ENCODE measurements around the gene CDKN1B.

Gene CDKN1B

GRCh38 chr12:12686472-12686871 is 30.7 kb upstream of the CDKN1B start:
- DNase-seq (ENCODE audit: low read depth in 1 of 2, low spot score in 1 of 2) = no peak
- TF ChIP-seq JUND (IDR thresholded peaks at IDR 0.05; ENCODE audit: low read depth) = no peak
- in situ Hi-C loops (cut with HindIII; ENCODE audit: low pct_unique_long_range_greater_than_20kb, low sequenced_read_pairs) = no loop called here

GRCh38 chr12:12686925-12687324 is 30.2 kb upstream of the CDKN1B start:
- in situ Hi-C loops (cut with HindIII; ENCODE audit: low pct_unique_long_range_greater_than_20kb, low sequenced_read_pairs) = no loop called here
- TF ChIP-seq JUND (IDR thresholded peaks at IDR 0.05; ENCODE audit: low read depth) = no peak
- no peak for DNase-seq (ENCODE audit: low read depth in 1 of 2, low spot score in 1 of 2)

DNA sequence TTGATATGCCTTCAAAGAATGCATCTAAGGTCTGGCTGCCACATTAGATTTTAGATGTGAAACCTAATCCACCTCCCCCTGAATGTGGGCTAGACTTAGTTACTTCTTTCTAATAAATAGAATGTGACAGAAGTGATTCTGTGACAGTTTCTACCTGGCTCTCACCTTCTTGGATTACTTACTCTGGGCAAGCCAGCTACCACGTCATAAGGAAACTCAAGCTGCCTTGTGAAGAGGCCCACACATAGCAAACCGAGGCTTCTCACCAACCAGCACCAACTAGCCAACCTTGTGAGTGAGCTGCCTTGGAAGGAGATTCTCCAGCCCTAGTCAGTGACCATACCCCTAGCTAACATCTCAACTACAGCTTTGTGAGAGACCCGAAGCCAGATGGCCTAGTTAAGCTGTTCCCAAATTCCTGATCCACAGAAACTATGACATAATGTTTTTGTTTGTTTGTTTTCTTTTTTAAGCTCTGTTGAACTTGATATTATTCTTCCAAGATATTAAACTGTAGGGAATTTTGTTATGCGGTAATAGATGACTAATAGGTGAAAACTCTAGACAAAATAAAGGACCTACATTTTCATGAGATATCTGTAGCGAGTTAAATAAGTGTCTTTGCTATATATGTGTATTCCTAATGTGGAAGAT is 27.4 kb upstream of the CDKN1B start:
- DNase-seq (ENCODE audit: low read depth in 1 of 2, low spot score in 1 of 2) = no peak
- no peak for TF ChIP-seq JUND (IDR thresholded peaks at IDR 0.05; ENCODE audit: low read depth)
- in situ Hi-C loops (cut with HindIII; ENCODE audit: low pct_unique_long_range_greater_than_20kb, low sequenced_read_pairs) = no loop called here

DNA sequence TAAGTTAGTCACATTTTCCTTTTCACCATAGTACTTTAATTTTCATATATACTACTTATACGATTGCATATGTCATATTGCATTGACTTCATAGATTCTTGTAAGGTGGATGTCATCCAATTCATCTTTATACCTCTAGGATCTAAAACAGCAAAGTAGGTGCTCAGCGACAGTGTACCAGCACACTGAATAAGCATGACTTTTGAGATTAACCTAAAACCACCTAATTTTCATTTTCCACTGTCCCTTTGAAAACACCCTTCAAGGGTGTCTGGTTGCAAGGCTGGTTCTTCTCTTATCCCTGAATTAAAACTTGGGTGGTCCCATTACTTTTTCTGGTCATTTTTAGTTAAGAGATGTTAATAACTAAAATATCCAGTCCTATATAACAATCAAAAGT is 25.6 kb upstream of the CDKN1B start:
- no peak for TF ChIP-seq JUND (IDR thresholded peaks at IDR 0.05; ENCODE audit: low read depth)
- in situ Hi-C loops (cut with HindIII; ENCODE audit: low pct_unique_long_range_greater_than_20kb, low sequenced_read_pairs) = no loop called here
- DNase-seq (ENCODE audit: low read depth in 1 of 2, low spot score in 1 of 2) = no peak

GRCh38 chr12:12693111-12693671 is 24.0 kb upstream of the CDKN1B start:
- DNase-seq (ENCODE audit: low read depth in 1 of 2, low spot score in 1 of 2) = no peak
- TF ChIP-seq JUND (IDR thresholded peaks at IDR 0.05; ENCODE audit: low read depth) = no peak
- in situ Hi-C loops (cut with HindIII; ENCODE audit: low pct_unique_long_range_greater_than_20kb, low sequenced_read_pairs) = no loop called here

DNA sequence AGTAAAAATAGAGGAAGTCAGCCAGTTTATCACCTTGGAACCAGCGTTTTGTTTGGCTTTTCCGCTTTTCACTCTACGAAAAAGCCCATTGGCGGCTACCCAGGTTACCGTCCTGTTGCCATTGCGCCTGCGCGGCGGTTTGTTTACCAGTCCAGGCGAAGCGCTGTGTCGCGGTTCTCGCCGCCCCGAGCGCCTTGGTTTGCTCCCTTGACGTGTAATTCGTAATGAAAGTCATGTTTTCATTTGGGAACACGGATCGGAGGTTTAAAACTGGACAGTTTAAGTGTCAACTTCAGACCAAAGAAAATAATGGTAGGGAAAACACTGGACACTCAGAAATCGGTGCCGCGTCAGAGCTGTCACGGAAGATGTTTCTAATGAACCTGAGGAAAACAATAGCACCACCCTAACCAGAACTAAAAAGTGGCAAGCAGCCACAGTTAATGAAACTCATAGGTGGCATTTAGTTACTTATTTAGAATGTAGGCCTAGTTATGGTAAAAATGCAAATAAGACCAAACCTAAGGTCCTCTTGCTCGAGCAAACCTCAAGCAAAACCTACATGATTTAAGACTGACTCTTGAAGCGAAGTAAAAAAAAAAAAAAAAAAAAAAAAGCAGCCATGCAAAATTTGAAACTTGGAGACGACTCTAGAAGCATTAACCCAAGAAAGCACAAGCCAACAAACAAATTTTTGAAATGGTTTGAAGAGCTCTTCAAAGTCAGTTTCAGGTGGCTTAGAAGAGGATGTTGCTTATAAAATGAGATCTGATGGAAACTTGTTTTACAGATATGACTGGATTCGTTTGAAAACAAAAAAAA is 20.4 kb upstream of the CDKN1B start:
- in situ Hi-C loops (cut with HindIII; ENCODE audit: low pct_unique_long_range_greater_than_20kb, low sequenced_read_pairs) = no loop called here
- TF ChIP-seq JUND (IDR thresholded peaks at IDR 0.05; ENCODE audit: low read depth) = no peak
- peak in 1 of 2 experiments; percentile 77 for DNase-seq (ENCODE audit: low read depth in 1 of 2, low spot score in 1 of 2)

- TF ChIP-seq JUND (IDR thresholded peaks at IDR 0.05; ENCODE audit: low read depth) = no peak
- in situ Hi-C loops (cut with HindIII; ENCODE audit: low pct_unique_long_range_greater_than_20kb, low sequenced_read_pairs) = no loop called here
- DNase-seq (ENCODE audit: low read depth in 1 of 2, low spot score in 1 of 2) = no peak
Observed at GRCh38 chr12:12699345-12699744, 17.8 kb upstream of the CDKN1B start.

DNA sequence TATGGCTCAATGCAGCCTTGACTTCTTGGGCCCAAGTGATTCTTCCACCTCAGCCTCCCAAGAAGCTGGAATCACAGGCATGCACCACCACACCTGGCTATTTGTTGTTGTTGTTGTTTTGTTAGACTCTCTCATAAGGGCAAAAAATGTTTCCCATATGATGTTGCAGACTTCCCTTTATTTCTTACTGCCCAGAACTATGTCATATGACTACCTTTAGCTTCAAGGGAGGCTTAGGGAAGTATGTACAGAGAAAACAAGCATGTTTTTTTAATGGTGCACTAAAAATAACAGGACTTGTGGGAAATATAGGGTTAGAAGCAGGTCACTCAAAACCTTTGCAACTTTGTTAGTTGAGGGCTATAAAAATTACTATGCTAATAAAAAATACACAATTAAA is 16.9 kb upstream of the CDKN1B start:
- no peak for DNase-seq (ENCODE audit: low read depth in 1 of 2, low spot score in 1 of 2)
- in situ Hi-C loops (cut with HindIII; ENCODE audit: low pct_unique_long_range_greater_than_20kb, low sequenced_read_pairs) = no loop called here
- no peak for TF ChIP-seq JUND (IDR thresholded peaks at IDR 0.05; ENCODE audit: low read depth)

DNA sequence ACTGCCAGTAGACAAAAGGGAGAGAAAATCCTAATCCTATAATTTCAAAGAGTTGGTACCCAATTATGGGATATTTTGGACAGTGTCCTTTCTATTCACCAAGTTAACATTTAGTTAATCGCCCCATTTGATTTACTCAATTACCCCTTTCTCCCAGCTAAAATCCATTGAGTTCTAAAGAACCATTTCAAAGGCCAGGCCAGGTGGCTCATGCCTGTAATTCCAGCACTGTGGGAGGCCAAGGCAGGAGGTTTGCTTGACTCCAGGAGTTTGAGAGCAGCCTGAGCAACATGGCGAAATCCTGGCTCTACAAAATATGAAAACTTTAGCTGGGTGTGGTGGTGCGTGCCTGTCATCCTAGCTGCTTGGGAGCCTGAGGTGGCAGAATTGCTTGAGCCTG is 15.7 kb upstream of the CDKN1B start:
- in situ Hi-C loops (cut with HindIII; ENCODE audit: low pct_unique_long_range_greater_than_20kb, low sequenced_read_pairs) = no loop called here
- no peak for DNase-seq (ENCODE audit: low read depth in 1 of 2, low spot score in 1 of 2)
- TF ChIP-seq JUND (IDR thresholded peaks at IDR 0.05; ENCODE audit: low read depth) = no peak

GRCh38 chr12:12704593-12705230 is 12.5 kb upstream of the CDKN1B start:
- in situ Hi-C loops (cut with HindIII; ENCODE audit: low pct_unique_long_range_greater_than_20kb, low sequenced_read_pairs) = no loop called here
- peak in 1 of 2 experiments; percentile 83 for DNase-seq (ENCODE audit: low read depth in 1 of 2, low spot score in 1 of 2)
- no peak for TF ChIP-seq JUND (IDR thresholded peaks at IDR 0.05; ENCODE audit: low read depth)

DNA sequence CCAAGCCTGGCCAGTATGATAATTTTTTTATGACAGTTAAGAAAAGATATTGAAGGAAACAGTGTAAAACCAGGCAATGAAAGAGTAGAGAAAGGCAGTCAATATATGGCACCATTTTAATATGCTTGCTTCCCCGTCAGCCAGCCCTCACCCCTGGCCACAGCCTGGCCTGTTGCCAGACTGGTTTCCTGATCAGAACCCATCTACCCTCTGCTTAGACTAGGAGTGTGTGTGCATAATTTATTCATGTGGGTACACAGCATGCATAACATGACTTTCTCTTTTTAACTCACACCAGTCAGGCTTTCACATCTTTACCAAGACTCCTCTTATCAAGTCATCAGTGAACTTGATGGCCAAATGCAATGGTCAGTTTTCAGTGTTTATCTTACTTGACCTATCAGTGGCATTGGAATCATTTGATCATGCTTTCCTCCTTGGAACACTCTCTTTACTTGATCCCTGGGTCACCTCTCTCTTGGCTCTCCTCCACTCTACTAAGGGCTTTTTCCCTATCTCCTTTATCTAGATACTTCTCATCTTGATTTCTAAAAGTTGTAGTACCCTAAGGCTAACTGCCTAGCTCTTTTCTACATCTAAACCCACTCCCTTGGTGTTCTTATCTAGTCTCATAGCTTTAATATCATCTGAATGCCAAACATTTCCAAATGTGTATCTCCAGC is 11.2 kb upstream of the CDKN1B start:
- no peak for DNase-seq (ENCODE audit: low read depth in 1 of 2, low spot score in 1 of 2)
- in situ Hi-C loops (cut with HindIII; ENCODE audit: low pct_unique_long_range_greater_than_20kb, low sequenced_read_pairs) = no loop called here

DNA sequence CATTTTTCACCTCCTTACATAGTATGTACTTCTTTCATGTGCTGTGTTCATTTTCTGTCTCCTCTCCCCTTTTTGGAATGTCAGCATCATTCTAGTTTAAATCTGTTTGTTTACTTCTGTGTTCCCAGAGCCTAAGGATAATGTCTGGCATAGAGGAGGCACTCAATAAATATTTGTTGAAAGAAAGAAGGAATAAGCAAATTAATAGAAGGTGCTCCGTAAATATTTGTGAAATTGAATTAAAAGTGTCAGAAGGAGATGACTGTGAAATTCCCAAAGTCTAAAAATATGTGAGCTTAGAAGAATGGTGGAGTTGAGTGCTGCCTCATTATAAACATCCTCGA is 3.3 kb upstream of the CDKN1B start:
- DNase-seq (ENCODE audit: low read depth in 1 of 2, low spot score in 1 of 2) = no peak
- in situ Hi-C loops (cut with HindIII; ENCODE audit: low pct_unique_long_range_greater_than_20kb, low sequenced_read_pairs) = no loop called here
- TF ChIP-seq JUND (IDR thresholded peaks at IDR 0.05; ENCODE audit: low read depth) = no peak

More for the DNA sequence above, 11.2 kb upstream of the CDKN1B start:
- TF ChIP-seq JUND (IDR thresholded peaks at IDR 0.05; ENCODE audit: low read depth) = no peak
